Stimulated activated CD4-positive, alpha-beta T cell treated with anti-CD3 and anti-CD28 coated beads, TNF-alpha, amount 100 ng/mL, for 48 hours (primary cell): ENCODE data around the gene CADM2.
"Not testable (repeated sequence)": the region's sequence is repeated elsewhere in the genome, so short reads cannot be mapped to it uniquely, and the experiment has no call there.

Experiments
- DNase-seq, 3 donors: peaks; one replicate each; pipeline ENCODE4 v3.0.0-alpha.2; 2020; ENCODE audit warnings: low read depth in 3 of 3

CADM2 gene

DNA sequence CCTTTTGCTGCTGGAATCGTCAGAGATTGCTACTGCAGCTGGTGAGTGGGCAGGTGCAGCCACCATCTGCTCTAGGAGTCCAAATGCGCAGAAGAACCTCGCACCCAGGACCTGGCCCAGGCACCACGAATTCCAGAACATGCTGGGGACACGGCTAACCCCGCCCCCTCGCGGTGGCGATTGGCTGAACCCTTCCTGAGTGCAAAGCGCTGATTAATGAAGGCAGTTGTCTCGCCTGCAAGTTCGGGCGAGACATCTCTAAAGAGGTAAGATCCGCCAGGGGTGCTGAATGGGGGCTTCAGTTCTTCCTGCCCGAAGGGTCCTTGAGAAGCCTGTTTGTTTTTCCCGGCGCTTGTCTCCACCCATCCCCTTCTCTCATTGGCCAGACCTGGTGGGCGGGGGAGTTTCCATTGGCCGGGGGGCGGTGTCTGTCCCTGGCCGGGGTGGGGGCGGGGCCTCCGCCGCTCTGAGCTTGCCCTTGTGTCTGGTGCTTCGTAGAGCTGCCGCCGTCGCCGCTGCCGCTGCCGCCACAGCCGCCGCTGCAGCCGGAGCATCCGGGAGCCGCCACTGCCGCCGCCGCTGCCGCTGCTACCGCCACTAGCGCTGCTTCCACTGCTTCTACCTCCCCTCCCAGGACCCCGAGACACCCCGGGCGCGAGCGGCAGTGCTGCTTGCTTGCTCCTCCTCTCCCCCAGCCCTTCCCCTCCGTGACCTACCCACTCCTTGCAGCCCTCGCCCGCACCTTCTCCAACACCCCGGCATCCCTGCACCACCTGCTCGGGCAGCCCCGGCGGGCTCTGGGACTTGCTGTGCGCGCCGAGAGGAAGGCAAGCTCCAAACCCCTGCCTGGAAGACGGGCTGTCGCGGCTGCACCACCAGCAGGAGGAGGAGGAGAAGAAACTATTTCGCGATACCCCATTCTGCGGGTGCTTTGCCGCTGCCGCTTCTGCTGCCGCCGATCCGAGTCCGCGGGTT, at the start of gene CADM2:
CADM2 (plus strand) TSS at position 495 of the 975 bp plus-strand sequence.
- peak; percentile 37 to 61 (median 59) for DNase-seq

DNA sequence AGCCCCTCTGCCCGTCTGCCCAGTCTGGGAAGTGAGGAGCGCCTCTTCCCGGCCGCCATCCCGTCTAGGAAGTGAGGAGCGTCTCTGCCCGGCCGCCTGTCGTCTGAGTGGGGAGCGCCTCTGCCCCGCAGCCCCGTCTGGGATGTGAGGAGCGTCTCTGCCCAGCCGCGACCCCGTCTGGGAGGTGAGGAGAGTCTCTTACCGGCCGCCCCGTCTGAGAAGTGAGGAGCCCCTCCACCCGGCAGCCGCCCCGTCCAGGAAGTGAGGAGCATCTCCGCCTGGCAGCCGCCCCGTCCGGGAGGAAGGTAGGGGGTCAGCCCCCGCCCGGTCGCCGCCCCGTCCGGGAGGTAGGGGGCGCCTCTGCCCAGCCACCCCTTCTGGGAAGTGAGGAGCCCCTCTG, 40.2 kb upstream of the CADM2 start:
- DNase-seq: not testable (repeated sequence)

DNA sequence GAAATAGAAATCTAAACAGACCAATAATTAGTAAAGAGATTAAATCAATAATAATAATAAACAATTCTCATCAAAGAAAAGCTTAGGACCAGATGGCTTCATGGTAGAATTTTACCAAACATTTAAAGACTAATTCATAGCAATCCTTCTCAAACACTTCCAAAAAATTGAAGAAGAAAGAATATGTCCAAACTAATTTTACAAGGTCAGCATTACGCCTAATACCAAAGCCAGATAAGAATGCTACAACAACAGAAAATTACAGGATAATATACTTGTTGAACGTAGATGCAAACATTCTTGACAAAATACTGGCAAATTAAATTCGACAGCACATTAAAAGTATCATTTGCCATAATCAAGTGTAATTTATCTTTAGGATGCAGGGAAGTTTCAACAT, 36.1 kb upstream of the CADM2 start:
- DNase-seq: no peak

DNA sequence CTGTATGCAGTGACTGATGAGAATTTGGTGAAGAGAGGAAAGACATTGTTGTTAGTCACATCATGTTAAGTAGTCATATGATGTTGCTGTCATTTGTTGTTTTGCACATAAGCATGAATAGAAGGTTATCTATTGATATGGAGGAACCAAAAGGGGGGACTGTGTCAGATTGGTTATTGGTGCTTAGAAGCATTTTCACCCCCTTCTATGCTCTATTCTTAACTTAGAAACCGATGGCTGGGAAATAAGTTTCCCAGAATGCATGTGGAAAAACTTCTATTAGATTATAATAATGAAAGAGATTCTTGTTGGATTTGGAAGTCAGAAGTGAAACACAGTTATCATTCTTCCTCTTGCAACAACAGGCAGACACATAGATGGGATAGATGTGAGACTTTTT, 33.2 kb upstream of the CADM2 start:
- no peak for DNase-seq

DNA sequence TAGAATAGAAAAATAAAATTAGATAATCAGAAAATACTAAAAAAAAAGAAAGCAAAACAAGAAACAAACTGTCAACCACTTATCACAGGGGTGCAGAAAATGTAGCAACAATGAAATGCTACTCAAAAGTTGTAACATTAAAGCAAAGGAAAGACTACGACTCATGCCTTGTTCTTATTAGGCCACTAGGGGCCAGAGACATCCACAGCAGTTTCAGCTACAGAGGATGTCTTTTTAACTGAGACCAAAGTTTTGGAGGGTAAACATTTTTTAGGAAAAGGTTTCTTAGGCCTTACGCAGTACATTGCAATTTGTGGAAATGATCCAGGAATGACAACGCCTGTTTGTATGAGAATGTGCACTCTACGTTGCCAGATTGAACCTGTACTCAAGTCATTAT, 15.4 kb upstream of the CADM2 start:
- no peak for DNase-seq

DNA sequence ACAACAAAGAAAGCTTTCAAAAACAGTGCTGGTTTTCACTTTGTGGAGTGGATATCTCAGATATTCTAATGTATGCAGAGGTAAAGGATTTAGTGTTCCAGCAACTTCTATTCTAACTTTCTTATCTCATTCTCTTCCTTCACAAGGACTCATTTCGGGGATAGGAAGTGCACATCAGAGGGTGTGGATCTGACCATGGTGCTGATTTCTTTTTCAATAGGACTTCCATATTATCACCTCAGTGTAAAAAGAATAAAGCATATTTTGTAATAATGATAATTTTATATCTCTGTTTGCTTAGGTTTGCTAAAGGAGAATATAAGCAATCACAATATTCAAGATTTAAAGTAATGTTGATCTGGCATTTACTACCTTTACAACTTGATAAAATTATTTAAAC, 12.5 kb upstream of the CADM2 start:
- no peak for DNase-seq

DNA sequence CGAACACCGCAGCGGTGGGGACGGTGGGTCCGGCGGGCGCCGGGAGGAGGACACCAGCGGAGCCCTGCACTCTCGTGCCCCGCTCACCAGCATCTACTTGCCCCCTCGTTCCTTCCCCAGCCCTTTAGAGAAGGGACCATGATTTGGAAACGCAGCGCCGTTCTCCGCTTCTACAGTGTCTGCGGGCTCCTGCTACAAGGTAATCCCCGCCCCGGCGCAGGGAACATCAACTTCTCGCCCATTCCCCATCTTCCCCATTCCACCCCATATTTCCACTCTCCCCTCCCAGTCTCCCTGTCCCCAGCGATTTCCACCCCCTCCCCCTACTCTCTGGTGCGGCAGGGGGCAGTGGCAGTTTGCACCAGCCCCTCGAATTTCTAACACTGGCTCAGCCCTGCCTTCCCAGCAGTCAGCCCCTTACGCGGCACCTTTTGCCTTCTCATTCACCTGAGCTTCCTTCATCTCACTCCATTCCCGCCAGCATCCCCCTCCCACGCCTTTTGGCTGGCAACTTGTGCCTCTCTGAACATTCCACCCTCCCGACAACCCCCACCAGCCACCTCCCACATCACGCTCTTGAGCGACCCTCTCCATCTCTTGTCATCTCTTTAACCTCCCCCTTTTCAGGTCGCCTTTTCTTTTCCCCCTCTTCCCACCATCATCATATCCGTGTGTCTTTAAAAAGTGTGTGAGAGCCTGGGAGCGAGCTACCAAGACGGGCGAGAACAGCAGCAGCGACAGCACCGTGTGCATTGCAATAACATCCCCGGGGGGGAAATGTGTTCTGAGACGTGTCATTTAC, 882 bp downstream of the CADM2 start:
- DNase-seq: no peak

DNA sequence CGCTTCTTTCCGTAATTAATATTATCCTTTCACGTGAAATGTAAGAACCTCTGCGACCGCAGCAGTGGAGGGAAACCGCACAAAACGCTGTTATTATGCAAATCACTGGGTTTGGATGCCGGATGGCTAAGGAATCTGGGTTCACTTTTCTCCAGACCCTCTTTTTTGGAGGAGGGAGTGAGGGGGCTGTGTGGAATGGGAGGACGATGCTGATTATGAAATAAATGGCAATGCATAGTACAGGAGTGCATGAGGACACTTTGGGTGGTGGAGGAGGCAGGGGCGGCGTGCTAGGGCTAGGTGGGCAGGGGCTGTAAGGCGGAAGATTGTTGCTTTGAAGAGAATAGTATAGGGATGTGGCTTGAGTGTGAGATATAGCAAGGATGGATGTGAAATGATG, 1.8 kb downstream of the CADM2 start:
- no peak for DNase-seq

DNA sequence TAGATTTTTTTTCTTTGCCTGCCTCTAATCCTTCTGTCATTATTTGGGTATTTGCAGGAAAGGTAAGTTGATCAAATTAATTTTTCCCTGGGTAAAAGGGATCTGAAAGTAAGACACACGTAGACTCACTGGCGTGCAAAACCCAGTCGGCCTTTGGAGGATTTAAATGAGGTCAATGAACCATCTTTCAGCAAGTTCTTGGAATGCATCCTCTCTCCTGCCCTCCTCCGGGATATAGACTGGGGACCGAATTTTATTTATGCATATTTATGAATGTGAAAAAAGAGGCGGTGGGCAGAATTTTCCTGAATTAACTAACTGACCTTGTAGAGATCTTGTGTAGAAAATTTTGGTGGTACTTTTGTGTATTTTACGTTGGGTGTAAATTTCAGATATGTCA, 2.2 kb downstream of the CADM2 start:
- DNase-seq: no peak

DNA sequence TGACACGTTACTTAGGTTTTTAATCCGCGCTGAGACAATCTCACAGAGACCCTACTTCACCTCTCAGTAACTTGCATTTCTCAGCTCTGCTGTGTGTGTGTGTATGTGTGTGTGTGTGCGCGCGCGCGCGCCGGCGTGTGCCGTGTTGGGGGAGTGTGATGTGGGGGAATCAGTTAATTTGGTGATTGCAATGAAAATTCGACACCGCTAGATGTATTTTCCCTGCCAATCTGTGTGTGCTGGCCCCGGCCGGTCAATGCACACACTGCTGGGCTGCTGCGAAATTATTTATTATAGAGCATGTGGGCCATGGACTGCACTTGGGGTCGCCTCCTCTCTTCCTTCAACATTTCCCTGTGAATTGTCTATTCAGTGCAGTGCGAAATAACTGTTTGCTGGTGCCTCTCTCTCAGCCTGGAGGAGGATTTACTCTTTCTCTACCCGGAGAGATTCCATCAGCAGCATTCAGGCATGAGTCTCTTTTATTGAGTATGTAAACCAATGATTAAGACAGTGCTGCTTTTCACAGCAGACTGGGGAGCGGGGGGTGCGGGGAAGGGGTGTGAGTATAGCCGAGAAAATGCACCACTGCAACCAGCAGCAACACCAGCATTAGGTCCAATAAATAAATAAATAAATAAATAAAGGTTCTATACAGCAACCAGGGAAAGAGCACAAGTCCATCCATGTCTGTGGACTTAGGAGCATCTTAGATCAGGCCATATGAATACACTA, 2.9 kb downstream of the CADM2 start:
- no peak for DNase-seq

DNA sequence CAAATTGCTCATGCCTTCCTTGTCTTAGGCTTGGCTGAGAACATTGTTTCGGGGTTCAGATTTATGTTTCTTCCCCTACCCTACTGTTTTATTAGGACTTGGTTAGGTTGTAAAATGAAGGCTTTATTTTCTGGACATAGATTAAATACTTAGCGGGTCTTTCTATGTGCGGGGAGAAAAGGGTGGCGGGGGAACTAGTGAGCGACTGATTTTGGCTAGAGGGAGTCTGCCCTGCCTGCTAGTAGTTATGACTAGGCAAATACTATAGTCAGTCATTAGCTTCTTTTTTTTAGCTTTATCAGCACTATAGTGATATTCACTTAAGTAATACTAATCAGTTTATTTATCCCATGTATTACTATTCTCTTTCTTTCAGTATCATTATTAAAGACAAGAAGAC, 3.6 kb downstream of the CADM2 start:
- DNase-seq: no peak

DNA sequence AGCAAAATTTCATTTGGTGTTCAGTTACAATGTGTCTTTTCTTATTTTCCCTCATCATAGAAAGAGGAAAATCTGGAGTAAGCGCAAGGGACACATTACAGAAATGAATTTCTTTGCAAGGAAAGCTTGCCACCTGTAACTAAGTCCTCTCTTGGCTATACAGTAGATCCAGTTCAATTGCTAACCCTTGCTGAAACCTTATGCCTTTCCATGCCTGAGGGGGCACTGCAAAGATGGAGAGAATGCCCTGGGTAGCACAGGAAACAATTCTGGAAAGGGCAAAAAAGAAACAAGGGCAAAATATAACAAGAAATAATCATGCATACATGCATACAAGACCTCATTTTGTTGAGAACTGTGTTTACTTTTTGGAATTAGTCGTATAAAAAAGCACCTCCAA, 4.3 kb downstream of the CADM2 start:
- no peak for DNase-seq

DNA sequence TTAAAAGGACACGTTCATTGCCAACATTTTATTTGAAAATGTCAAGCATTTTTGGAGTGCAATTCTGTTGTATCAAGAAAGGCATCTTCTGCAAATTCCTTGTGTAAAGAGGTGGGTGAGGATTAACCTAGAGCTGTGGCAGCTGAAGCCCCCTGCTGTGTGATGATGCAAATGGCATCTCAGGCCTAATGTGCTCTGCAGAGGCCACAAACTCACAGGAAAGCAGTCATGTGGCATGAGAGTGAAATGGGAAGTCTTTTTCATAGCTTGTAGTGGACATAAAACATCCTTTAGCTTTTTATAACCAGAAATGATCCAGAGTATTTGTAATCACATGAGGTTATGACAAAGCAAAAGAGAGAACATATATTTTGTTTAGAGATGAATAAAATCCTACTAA, 6.4 kb downstream of the CADM2 start:
- no peak for DNase-seq

DNA sequence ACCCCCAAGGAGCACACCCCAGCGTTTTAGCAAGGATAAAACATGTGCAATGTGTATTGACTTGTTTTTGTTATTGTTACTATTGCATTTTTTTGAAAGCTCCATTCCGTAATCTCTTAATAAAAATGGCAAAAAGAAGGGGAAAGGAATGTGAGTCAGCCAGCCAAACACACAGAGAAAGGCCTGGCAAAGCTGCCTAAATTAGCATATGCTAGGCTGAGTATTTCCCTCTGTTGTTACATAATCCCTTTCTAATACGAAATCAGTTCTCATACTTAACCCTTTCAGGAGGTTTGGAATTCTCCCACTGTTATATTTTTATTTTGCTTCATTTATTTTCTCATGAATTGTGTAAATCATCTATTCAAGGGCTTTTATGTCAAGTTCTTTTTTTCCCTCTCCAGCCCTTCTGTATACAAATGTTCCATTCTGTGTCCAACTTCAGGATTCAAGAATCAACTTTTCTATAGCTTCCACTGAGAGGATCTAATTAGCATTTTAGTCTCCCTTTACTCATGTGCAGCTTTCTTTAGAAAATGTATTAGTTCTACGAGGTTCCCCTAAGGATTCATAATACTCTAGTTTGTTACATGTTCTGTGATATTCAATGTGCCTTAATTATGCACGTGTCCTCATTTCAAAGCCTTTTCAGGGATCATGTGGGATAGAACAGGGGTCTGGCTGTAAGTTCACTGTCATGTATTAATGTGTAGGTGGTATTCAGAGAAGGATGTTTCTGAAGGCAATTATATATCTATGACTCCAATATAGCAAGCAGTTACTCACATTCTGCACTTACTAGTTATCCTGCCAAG, 9.2 kb downstream of the CADM2 start:
- no peak for DNase-seq

DNA sequence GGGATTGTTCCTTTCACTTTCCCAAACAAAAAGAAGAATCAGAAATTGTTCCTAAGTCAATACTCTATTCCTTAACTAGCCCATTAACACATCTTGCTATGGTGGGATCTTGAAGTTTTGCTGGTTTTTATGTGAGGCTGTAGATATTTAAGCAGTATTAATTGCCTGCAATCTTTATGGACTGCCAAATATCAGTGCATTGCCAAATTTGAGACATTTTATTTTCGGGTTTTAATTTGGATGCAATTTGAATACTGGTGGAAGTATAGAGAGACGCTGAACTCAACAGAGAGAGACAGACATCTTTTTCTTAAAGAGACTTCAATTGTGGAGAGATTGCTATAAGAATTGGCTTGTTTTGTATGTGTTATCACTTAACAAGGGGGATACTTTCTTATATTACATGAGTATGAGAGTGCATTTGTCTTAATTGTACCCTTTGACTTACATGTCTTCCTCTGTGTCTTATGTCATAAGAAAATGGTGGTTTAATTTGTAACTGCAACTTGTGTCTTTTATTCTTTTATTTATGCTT, 10.0 kb downstream of the CADM2 start:
- no peak for DNase-seq

DNA sequence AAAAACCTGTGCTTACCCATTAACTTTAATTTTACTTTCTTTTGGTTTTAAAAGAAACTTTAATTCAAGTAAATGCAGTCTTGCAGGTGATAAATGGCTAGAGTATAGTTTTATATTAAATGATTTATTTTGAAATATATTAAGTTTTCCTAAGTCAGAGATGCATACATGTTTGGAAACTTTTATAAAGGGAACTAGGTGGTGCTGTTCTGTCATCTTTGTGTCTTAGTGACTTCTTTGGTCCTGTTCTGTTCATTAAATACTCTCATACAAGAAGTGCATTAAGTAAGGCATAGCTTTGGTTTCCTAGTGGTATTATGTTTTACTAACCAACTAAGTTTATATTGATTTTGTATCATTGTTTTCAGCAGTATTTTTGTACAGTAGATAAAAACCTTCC, 15.6 kb downstream of the CADM2 start:
- DNase-seq: no peak

DNA sequence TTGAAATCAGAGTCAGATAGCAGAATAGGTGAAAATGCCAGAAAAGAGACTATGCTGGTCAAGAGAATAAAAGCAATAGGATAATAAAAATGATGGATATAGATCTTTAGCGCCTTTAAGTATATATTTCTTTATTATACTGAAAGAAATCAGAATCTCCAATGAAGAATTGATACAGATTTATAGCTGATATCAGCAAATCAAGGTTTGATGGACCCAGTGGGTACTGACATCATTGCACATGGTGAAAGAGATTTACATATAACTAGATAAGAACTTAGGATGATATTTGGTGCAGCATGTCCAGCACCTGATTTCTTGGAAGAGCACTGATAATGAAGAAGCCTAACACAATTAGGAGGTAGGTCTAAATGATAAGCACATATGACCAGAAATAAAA, 18.2 kb downstream of the CADM2 start:
- no peak for DNase-seq

DNA sequence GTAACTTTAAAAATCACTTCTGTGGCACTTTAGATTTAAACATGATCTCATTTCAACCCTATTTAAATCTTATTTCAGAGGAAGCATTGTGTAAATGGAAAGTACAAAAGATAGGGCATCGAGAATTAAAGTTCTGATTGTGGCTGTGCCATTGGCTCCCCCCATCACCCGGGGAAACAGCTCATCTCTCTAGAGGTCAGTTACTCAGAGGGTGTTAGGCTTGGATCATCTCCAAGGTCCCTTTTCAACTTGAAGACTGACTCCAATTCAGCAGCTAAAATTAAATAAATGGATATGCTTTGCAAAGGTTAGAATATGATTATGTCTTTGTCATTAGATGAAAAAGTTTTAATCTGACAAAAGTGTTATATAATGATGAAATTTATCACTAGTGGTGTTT, 20.1 kb downstream of the CADM2 start:
- no peak for DNase-seq

DNA sequence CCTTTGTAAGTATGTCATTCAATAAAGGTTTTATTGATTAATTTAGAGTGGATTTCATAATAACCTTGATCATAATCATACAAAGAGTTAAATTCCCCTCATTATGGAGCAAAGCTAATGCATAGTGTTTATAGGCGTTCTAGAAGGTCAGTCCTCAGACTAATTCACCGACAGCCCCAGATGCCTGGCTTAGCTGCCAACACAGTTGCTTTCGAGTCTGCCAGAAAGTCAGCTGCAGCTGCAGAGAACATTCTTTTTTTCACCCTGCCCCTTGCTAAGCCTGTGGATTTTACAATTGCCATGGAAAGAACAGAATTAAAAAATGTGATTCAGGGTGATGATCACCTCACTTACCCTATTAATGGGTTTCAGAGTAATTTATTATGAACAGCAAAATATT, 21.2 kb downstream of the CADM2 start:
- no peak for DNase-seq

DNA sequence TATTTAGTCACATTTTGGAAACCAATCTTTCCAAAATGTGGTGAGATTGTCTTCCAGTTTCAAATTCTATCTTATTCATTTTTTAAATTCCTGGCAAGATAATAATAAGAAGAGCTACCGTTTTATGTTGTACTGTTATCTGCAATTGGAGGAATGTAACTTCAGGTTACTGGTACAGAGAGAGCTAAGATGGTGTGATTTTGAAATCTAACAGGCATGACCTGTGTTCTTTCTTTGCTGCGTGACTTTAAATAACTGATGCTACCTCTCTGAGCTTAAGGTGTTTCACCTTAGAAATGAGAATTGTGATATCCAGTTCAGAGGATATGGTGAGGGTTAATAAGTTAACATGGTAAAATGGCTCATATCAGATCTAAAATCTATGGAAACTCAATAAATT, 21.7 kb downstream of the CADM2 start:
- no peak for DNase-seq

DNA sequence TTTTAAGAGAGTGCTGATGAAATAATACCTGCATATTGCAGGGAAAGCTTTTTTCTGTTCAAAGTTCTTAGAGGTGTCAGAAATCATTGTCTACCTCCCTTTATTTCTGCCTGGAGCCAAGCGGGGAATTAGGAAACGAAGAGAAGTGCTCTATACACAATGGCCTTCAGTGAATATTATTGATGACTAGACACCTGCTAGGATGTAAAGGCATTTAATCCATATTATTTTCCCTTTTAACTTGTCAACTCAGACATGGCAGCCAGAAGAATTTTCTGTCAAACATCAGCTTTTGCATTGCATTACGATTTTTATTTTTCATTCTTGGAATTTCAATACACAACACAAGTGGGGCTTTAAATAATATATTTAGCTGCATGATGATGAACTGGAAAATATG, 24.7 kb downstream of the CADM2 start:
- DNase-seq: no peak
